ENCODE results near the gene CSF2RB.

CSF2RB gene

GRCh38 chr22:36892292-36892691 is 21.1 kb upstream of the CSF2RB start:
- DNase-seq, result no peak

GRCh38 chr22:36893262-36893661 is 20.2 kb upstream of the CSF2RB start:
- DNase-seq, result no peak

GRCh38 chr22:36894266-36894665 is 19.2 kb upstream of the CSF2RB start:
- DNase-seq, result no peak

- no peak for DNase-seq
Observed at GRCh38 chr22:36897611-36898010, 15.8 kb upstream of the CSF2RB start.

- no peak for DNase-seq
Observed at GRCh38 chr22:36898690-36899089, 14.7 kb upstream of the CSF2RB start.

- DNase-seq, result no peak
Observed at GRCh38 chr22:36899498-36899897, 13.9 kb upstream of the CSF2RB start.

- no peak for DNase-seq
Observed at GRCh38 chr22:36900225-36900624, 13.2 kb upstream of the CSF2RB start.

- no peak for DNase-seq
Observed at GRCh38 chr22:36900880-36901279, 12.5 kb upstream of the CSF2RB start.

GRCh38 chr22:36901411-36902142 is 11.9 kb upstream of the CSF2RB start:
- DNase-seq, result no peak

- no peak for DNase-seq
Observed at GRCh38 chr22:36902143-36902926, 11.1 kb upstream of the CSF2RB start.

GRCh38 chr22:36904260-36904880 is 9.1 kb upstream of the CSF2RB start:
- DNase-seq, result no peak

- DNase-seq, result no peak
Observed at GRCh38 chr22:36907253-36908195, 5.9 kb upstream of the CSF2RB start.

- DNase-seq, result no peak
Observed at GRCh38 chr22:36910461-36910860, 3.0 kb upstream of the CSF2RB start.

- DNase-seq, result no peak
Observed at GRCh38 chr22:36911887-36912661, 1.4 kb upstream of the CSF2RB start.

GRCh38 chr22:36912694-36913426 is 568 bp upstream of the CSF2RB start:
- DNase-seq, result no peak

GRCh38 chr22:36914390-36914752 is 943 bp downstream of the CSF2RB start:
- DNase-seq, result no peak

GRCh38 chr22:36916034-36916433 is 2.6 kb downstream of the CSF2RB start:
- DNase-seq, result no peak

- no peak for DNase-seq
Observed at GRCh38 chr22:36918586-36919284, 5.3 kb downstream of the CSF2RB start.

- no peak for DNase-seq
Observed at GRCh38 chr22:36921309-36922104, 8.1 kb downstream of the CSF2RB start.

GRCh38 chr22:36922105-36922608 is 8.7 kb downstream of the CSF2RB start:
- no peak for DNase-seq
